Peyer's patch (tissue), 4 donors: Measurements from ENCODE around the gene ADGRF4. TPM values are rescaled to one million over a fixed set of nuclear protein-coding genes. Genes with fewer than 3 reads are reported as not detected.

ENCODE experiments used
- DNase-seq, 3 donors: peaks; one replicate each; pipeline ENCODE4 v3.0.0-alpha.2; 2017 to 2019
- H3K27ac ChIP-seq, 4 donors: fragments of 200-600 bp; sonication (generic); one replicate each; pipeline ENCODE4 v1.5.1; 2016 to 2019
- H3K27me3 ChIP-seq, 2 donors: fragments of 200-600 bp; sonication (generic); one replicate each; pipeline ENCODE4 v1.5.1; 2019
- H3K36me3 ChIP-seq, 3 donors: fragments of 200-600 bp; sonication (generic); one replicate each; pipeline ENCODE4 v1.5.1; 2016 to 2019
- H3K4me1 ChIP-seq, 4 donors: fragments of 200-600 bp; sonication (generic); one replicate each; pipeline ENCODE4 v1.5.1; 2016 to 2019
- H3K4me3 ChIP-seq, 4 donors: fragments of 200-600 bp; sonication (generic); 1 replicate in 3 of 4; 2 replicates in 1 of 4; pipeline ENCODE4 v1.5.1; 2016 to 2019; ENCODE audit warnings: mild to moderate bottlenecking in 1 of 4
- H3K9me3 ChIP-seq, 4 donors: fragments of 200-600 bp; sonication (generic); one replicate each; pipeline ENCODE4 v1.5.1; 2016 to 2019; ENCODE audit warnings: mild to moderate bottlenecking in 1 of 4
- CTCF ChIP-seq, 6 experiments: fragments of 450-650 bp in 4 of 6; fragments of 200-600 bp in 2 of 6; sonication (generic) in 1 of 6; IDR thresholded peaks; one replicate each; pipeline ENCODE4 v1.5.1; 2017 to 2019; ENCODE audit warnings: antibody characterized with exemption in 6 of 6, mild to moderate bottlenecking in 3 of 6, moderate library complexity in 1 of 6
- POLR2A ChIP-seq, 2 donors: fragments of 450-650 bp; IDR thresholded peaks; one replicate each; pipeline ENCODE4 v1.5.1; 2017; ENCODE audit warnings: antibody characterized with exemption in 2 of 2, mild to moderate bottlenecking in 2 of 2, moderate library complexity in 2 of 2
- total RNA-seq, 4 donors: library from RNA; depleted of rRNA; stranded (reverse); fragments of >200 nt; gene quantifications; one replicate each; pipeline ENCODE4 v1.1.0, GENCODE V29; 2016

The ADGRF4 gene
- total RNA-seq, 4 donors from 2014 or later, result 0.18 to 0.80 (median 0.57) TPM; not detected in 1

DNA sequence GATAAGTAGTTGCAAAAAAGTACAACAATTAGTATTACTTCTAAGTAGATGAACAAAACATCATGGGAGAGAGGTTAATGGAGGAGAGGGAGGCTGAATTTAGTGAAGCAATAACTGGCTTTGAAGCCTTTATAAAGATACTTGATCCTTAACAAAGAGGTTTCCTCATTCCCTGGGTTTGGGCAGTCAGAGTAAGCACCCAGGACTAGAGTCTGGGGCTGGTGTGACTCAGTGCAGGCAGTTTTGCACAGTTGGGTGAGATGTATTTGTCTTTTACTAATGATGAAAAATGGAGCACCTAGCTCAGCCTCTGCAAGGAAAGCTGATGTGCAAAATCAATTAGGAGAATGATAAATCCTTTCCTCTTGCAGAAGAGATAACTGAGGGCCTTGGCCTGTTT lies 71.6 kb downstream of the ADGRF4 start:
- no peak for TF ChIP-seq POLR2A (IDR thresholded peaks at IDR 0.05)
- no peak for TF ChIP-seq CTCF (IDR thresholded peaks at IDR 0.05)

More for the DNA sequence above, 71.6 kb downstream of the ADGRF4 start:
- Histone ChIP-seq H3K36me3 (no peaks in the 10 kb centered on the region), H3K9me3 (no peaks in the 10 kb centered on the region), H3K4me3 (no peak overlapping the region), H3K27ac (no peak overlapping the region), H3K27me3 (no peaks in the 10 kb centered on the region), H3K4me1 (no peaks in the 10 kb centered on the region)
- DNase-seq, result no peak

Other genes with a start within 250 kb of the ADGRF4 start
- 100 to 1,000 TPM in 2 of 4 donors, 10 to 100 TPM in 2; 59.4 to 151 (median 96.8) TPM for gene CD2AP, start 220.8 kb upstream of the ADGRF4 start, total RNA-seq
- not detected for gene OPN5, start 83.5 kb downstream of the ADGRF4 start, total RNA-seq